ENCODE measurements around the gene MAML2. TPM values are rescaled to one million over a fixed set of nuclear protein-coding genes. Genes with fewer than 3 reads are reported as not detected.

Gene MAML2
- total and polyA plus RNA-seq, 9 of the 15 experiments (the other 6 are each of a cell fraction or from before 2014, with no cell fraction given), result 0.79 to 6.8 (median 4.8) TPM

DNA sequence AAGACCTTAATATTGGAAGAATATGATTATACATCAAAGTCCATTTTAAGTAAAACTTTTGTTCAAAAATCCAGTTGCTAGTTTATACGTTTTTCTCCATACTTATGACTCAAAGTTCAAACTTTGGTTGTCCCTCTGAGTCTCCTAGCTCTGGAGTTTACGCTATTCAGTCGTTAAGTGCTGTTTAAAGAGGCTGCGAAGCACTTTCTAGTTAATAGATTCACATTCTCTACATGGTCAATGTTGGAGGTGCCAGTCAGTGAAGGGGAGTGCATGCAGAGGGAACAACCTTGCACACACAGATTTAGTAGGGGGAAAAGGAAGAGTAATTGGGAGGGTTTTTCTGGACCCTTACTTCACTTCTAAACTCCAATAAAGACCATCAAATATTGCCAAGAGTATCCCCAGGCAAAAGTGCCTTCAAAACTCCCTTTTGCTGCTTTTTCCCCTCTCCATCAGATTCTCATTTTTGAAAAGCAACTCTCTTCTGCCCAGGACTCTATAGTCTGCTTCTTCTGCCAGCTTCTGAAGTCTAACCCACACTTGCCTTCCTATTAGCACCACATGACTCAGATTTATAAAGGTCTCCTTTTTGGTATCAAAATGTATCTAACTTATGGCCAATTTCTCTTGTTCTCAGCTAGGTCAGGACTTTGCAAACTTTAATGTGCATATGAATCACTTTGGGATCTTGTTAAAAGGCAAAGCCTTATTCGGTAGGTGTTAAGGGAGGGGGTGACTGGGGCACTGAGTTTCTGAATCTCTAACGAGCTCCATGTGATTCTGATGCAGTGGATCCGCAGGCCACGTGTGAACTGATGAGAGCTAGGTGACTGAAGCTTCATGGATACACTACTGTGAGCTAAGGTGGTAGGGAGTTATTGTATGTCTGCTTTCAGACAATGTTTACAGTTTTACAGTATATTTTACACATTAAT is 322.9 kb downstream of the MAML2 start:
- POLR2A ChIA-PET, result interaction anchor here (0.5 kb wide), 1 partner anchor 320 kb away, joined by 3 read pairs; no protein-coding TSS in a partner anchor
- no peak for DNase-seq (ENCODE audit: extremely low read depth in 1 of 4, low spot score in 3 of 4)
- BruUV-seq (replicated peaks), result no TSS peak
- Histone ChIP-seq H3K27me3 (ENCODE audit: control insufficient read depth in 2 of 2, insufficient read depth in 2 of 2, low read length in 2 of 2) (no peaks in the 10 kb centered on the region), H3K4me2 (ENCODE audit: insufficient read depth, low read length) (no peak overlapping the region), H4K20me1 (replicated peaks; ENCODE audit: control insufficient read depth, insufficient read depth, low read length) (no peaks in the 10 kb centered on the region), H3K36me3 (ENCODE audit: control insufficient read depth, insufficient read depth, low read length) (no peaks in the 10 kb centered on the region), H3K9me1 (ENCODE audit: control insufficient read depth, insufficient read depth, low read length) (peaks cover 3% of the 10 kb centered on the region), H3K9ac (ENCODE audit: insufficient read depth in 1 of 2, low read depth in 2 of 2, low read length in 2 of 2) (no peak overlapping the region), H3K79me2 (ENCODE audit: control insufficient read depth, insufficient read depth, low read length) (no peaks in the 10 kb centered on the region), H2AFZ (ENCODE audit: low read depth, low read length) (no peak overlapping the region), H3K4me1 (replicated peaks in 1 of 2; ENCODE audit: control insufficient read depth in 2 of 2, insufficient read depth in 2 of 2, low read length in 2 of 2) (no peaks in the 10 kb centered on the region), H3K4me3 (no peak overlapping the region), H3K27ac (ENCODE audit: extremely low read depth, low read depth, low read length) (no peak overlapping the region), H3K9me3 (replicated peaks; ENCODE audit: control insufficient read depth, insufficient read depth, low read depth, low read length) (no peaks in the 10 kb centered on the region)
- intact Hi-C loops (cut with micrococcal nuclease), result no loop called here
- in situ Hi-C loops (cut with MboI), result no loop called here
- CTCF ChIA-PET (ENCODE audit: low intra/inter-chr PET ratio), result interaction anchor here (0.7 kb wide), 1 partner anchor 1418 kb away, joined by 3 read pairs; no protein-coding TSS in a partner anchor
- ATAC-seq, result no peak
- no peak for FAIRE-seq
- 62% methylated on average over 8 of the region's 8 CpGs for WGBS (ENCODE audit: insufficient coverage, low coverage, missing lambda C conversion rate)
- TF ChIP-seq SP2 (IDR thresholded peaks at IDR 0.05; ENCODE audit: extremely low read depth, low read depth, low read length, poor library complexity, severe bottlenecking) (no peak), FIP1L1 (IDR thresholded peaks at IDR 0.05; ENCODE audit: low read depth, low read length, poor library complexity, severe bottlenecking) (no peak), U2AF2 (optimal IDR thresholded peaks at IDR 0.05; ENCODE audit: low read depth, low read length) (no peak), CAMTA2 (CRISPR knock-in tag; conservative IDR thresholded peaks at IDR 0.05) (no peak), SAFB2 (IDR thresholded peaks at IDR 0.05; ENCODE audit: borderline replicate concordance, low read depth, low read length, severe bottlenecking) (no peak), ZNF511 (CRISPR knock-in tag; IDR thresholded peaks at IDR 0.05) (no peak), SREBF1 (IDR thresholded peaks at IDR 0.05; ENCODE audit: borderline replicate concordance, low read depth, low read length) (no peak), RUNX1 (IDR thresholded peaks at IDR 0.05; ENCODE audit: low read depth) (no peak), MLX (CRISPR knock-in tag; conservative IDR thresholded peaks at IDR 0.05) (no peak)
- TF ChIP-seq, protein P1, sequence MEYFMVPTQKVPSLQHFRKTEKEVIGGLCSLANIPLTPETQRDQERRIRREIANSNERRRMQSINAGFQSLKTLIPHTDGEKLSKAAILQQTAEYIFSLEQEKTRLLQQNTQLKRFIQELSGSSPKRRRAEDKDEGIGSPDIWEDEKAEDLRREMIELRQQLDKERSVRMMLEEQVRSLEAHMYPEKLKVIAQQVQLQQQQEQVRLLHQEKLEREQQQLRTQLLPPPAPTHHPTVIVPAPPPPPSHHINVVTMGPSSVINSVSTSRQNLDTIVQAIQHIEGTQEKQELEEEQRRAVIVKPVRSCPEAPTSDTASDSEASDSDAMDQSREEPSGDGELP (CRISPR knock-in tag; IDR thresholded peaks at IDR 0.05; ENCODE audit: borderline replicate concordance), result no peak
- TF ChIP-seq, protein P2, sequence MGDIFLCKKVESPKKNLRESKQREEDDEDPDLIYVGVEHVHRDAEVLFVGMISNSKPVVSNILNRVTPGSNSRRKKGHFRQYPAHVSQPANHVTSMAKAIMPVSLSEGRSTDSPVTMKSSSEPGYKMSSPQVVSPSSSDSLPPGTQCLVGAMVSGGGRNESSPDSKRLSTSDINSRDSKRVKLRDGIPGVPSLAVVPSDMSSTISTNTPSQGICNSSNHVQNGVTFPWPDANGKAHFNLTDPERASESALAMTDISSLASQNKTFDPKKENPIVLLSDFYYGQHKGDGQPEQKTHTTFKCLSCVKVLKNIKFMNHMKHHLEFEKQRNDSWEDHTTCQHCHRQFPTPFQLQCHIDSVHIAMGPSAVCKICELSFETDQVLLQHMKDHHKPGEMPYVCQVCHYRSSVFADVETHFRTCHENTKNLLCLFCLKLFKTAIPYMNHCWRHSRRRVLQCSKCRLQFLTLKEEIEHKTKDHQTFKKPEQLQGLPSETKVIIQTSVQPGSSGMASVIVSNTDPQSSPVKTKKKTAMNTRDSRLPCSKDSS (IDR thresholded peaks at IDR 0.05; ENCODE audit: low read depth, partially characterized antibody), result no peak

Measured in K562 (cell line).